EH (cell line): ENCODE results near the gene EXD3.

Experiments
- DNase-seq: peaks from one replicate; pipeline ENCODE4 v3.0.0-alpha.2; 2015; ENCODE audit warnings: low read depth

The EXD3 gene

DNA sequence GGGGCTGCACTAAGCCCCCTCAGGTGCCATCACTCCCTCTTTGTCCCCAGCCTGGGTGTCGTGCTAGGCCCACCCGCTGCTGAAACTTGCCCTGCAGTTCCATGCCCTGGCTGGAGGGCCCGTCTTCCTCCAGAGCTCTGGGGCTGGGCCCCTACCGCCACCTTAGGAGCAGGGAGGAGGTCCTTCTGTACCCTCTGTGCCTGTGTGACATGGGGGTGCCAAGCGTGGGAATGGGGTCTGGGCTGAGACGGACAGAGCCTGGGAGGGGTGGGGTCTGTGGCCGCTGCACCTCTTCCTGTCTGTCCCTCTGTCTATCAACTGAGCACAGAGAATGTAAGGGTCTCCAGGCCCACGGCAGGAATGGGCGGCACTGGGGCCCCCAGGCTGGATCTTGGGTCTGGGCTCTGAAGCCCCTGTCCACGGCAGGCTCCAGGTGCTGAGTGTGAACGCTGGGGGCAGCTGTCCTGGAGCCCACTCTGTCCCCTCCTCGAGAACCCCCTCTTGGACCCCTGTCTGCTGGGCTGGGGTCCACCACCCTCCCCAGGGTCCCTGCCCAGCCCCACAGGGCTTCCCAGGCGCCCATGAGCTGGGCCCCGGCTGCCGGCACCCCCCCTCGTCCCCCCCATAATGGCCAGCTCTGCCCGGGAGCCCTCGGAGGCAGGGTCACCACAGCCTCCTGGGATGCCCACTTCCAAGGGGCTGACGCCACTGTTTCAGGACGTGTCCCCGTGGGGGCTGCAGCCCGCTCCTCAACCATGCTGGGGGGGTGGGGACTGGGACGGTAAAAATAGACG lies 105.0 kb downstream of the EXD3 start:
- DNase-seq = no peak

DNA sequence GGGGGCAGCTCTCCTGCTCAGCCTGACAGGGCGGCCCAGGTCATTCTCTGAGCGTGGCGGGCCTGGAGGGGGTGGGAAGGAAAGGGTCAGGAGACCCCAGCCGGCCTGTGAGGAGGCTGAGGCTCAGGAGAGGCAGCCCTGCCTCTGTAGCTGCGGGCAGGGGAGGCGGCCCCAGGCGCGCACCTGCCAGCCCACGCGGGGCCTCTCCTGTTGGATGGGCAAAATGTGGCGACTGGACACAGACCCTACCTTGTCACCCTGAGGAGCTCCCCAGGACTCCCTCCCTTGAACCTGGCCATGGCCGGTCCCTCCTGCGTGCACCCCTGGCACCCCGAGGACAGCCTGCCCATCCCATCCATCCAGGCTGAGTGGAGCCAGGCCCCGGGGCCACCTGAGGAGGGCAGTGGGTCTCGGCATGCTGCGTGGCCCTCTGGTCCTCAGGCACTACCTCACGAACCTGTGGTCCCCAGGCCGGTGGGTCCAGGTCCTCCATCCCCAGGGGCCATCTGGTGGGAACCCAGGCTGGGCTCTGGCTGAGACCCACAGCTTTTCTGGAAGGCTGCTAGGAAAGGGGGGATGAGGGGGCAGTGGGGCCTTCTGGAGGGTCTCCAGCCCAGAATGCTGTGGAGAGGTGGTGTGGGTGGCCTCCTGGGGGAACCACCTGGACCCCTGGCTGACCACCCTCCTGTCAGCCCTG lies 105.8 kb downstream of the EXD3 start:
- DNase-seq = no peak

DNA sequence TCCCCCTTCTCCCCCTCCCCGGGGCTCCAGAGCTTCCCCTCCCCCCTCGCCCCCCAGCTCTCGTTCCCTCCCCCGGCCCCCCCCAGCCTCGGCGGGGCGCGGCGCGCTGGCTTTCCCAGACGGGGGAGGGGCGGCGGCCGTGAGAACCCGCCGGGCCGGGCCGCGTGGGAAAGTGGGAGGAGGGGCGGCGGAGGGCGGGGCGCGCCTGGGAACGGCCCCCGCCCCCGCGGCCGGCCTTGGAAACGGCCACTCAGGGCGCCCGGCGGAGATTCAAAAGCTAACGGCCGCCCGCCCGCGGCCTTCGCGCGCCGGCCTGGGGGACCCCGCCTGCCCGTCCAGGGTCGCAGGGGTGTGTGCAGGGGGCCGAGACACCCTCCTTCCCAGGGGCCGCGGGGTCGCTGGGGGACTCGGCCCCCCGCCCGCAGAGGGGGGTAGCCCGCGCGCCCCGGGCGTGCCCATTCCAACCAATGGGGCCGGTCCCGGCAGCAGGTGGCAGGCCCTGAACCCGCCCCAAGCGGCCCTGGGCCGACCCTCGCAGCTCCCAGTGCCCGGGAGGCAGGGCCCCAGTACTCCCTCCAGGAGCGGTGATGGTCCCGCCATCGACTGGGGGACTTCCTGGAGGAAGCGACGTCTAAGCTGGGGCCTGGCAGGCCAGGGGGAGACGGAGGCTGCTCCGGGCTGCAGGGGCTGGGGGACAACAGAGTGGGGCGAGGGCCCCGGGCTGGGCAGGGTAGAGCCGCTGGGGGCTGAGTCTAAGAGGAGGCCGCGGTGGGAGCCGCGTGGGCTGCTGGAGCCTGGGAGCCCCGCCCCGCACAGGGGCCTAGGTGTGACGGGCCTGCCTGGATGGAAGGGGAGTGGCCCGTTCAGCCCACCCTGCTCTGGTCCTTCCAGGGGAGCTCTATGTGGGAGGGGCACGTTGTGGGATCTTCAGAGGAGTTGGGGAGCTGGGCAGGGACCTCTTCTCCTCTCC lies 106.7 kb downstream of the EXD3 start:
- peak; percentile 67 for DNase-seq

DNA sequence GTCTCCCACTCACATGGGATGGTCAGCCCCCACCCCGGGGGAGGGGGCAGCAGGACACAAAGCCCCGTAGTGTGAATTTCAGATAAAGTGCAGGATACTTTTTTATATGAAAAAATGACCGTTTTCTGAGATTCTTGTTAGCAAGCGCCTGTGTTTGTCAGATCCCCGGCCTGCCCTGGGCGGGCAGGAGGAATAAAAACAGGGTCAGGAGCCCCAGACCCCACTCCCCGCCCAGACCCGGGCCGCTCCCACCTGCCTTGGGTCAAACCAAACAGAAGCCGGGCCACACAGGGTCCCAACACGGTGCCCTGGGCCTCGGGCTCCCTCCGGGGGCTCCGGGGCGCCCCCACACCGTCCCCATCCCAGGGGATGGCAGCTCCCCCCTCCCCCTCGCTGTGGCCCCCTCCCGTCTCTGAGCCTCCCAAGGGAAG lies 107.4 kb downstream of the EXD3 start:
- no peak for DNase-seq

- no peak for DNase-seq
These were observed 108.1 kb downstream of the EXD3 start for GRCh38 chr9:137314561-137315560.

- DNase-seq = no peak
These were observed 108.9 kb downstream of the EXD3 start for GRCh38 chr9:137313956-137314560.

GRCh38 chr9:137313326-137313936 lies 109.5 kb downstream of the EXD3 start:
- no peak for DNase-seq

- DNase-seq = no peak
These were observed 110.1 kb downstream of the EXD3 start for GRCh38 chr9:137312852-137313325.

GRCh38 chr9:137311986-137312851 lies 110.7 kb downstream of the EXD3 start:
- DNase-seq = no peak

GRCh38 chr9:137311171-137311985 lies 111.6 kb downstream of the EXD3 start:
- DNase-seq = peak; percentile 27

GRCh38 chr9:137310189-137311052 lies 112.5 kb downstream of the EXD3 start:
- no peak for DNase-seq

GRCh38 chr9:137309368-137310188 lies 113.4 kb downstream of the EXD3 start:
- no peak for DNase-seq

DNA sequence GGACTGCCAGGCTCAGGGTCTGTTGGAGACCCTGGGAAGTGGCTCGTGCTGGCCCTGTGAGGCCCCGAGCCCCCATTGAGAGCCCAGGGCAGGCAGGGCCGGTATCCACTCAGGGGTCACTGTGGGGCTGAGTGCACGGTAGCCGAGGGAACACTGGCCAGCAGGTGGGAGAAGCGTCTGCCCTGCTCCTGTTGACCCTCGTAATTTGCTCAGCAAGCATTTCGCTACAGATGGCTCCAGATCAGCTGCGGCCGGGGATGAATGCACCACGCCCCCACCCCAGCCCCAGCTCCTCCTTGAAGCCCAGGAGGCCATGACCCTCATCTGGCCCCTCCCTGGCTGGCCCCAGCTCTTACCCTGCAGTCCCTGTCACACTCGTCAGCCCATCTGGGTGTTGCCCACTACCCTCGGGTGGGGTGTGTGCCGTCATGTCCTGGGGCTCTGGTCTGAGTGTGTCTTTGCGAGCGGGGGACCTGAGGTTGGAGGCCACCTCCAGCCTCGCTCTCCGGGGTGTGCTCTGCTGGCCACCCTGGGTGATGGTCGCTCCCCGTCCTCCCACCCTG lies 114.8 kb downstream of the EXD3 start:
- no peak for DNase-seq

- no peak for DNase-seq
These were observed 115.5 kb downstream of the EXD3 start for GRCh38 chr9:137307255-137308056.

DNA sequence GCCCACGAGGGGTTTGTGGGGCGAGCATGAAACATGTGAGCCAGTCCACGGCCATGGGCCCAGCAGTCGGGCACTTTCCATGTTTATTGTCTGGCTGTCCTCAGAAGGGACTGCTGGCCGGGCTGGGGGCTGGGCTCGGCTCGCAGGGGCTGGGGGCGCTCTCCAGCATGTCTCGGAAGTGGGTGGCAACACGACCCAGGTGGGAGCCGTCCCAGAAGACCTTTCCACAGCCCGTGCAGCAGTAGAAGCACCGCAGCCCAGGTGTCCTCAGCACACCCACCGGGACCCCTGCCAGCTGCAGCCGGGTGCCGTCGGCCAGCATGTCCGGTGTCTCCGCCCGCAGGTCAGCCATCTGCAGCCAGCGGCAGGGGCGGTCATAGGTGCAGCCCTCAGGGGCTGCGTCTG lies 116.1 kb downstream of the EXD3 start:
- no peak for DNase-seq
